Liver (tissue), 3 donors: ENCODE data around the gene NFKB1.

ENCODE experiments used
- CTCF ChIP-seq: fragments of 150-350 bp; IDR thresholded peaks from 2 replicates; pipeline ENCODE4 v1.5.1; 2017; ENCODE audit warnings: improper control_type of control experiment, low read depth, low read length; ENCODE audit not compliant: missing input control
- TAF1 ChIP-seq: conservative IDR thresholded peaks from 2 replicates; pipeline ENCODE4 v1.6.1; 2016; ENCODE audit warnings: antibody characterized with exemption, mild to moderate bottlenecking
- donor health status: healthy.
- donor health status: healthy.

GRCh38 chr4:102642631-102643298, 141.6 kb downstream of the NFKB1 start:
- TF ChIP-seq CTCF (no peak), TAF1 (no peak)
